Dermis microvascular lymphatic vessel endothelial cell (primary cell): ENCODE data around the gene PDZD8. TPM values are rescaled to one million over a fixed set of nuclear protein-coding genes. Genes with fewer than 3 reads are reported as not detected.
"Not testable (repeated sequence)": the region's sequence is repeated elsewhere in the genome, so short reads cannot be mapped to it uniquely, and the experiment has no call there.

ENCODE experiments used
- DNase-seq, 2 donors: peaks; one replicate each; pipeline versions ENCODE4 v3.0.0 to v3.0.0-alpha.2; 2010; ENCODE audit warnings: low read depth in 2 of 2
- total RNA-seq: library from RNA; depleted of rRNA; stranded (reverse); fragments of >200 nt; gene quantifications from 2 replicates; pipeline ENCODE4 v1.2.1, GENCODE V29; 2014

Gene PDZD8
- total RNA-seq, 1 donor from 2014 or later: 12.3 TPM

- no peak for DNase-seq
Observed at GRCh38 chr10:117294735-117295134, 80.5 kb downstream of the PDZD8 start.

DNA sequence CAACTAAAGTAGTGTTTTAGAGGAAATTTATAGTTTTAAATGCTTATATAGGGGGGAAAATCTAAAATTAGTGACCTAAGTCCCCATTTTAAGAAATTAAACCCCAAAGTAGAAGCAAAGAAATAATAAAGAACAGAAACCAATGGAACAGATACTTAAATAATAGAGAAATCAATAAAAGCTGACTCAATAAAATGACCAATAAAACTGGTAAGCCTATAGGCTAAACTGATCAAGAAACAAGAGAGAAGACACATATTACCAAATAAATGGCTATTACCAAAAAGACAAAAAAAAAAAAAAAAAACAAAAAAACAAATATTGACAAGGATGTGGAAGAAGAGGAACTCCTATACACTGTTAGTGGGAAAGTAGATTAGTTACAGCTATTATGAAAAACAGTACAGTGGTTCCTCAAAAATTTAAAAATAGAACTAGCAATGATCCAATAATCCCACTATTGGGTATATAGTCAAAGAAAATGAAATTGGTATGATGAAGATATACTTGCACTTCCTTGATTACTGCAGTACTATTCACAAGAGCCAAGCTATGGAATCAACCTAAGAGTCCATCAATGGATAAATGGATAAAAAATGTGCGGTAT, 81.1 kb downstream of the PDZD8 start:
- no peak for DNase-seq

GRCh38 chr10:117290872-117291271, 84.4 kb downstream of the PDZD8 start:
- DNase-seq: not testable (repeated sequence)

DNA sequence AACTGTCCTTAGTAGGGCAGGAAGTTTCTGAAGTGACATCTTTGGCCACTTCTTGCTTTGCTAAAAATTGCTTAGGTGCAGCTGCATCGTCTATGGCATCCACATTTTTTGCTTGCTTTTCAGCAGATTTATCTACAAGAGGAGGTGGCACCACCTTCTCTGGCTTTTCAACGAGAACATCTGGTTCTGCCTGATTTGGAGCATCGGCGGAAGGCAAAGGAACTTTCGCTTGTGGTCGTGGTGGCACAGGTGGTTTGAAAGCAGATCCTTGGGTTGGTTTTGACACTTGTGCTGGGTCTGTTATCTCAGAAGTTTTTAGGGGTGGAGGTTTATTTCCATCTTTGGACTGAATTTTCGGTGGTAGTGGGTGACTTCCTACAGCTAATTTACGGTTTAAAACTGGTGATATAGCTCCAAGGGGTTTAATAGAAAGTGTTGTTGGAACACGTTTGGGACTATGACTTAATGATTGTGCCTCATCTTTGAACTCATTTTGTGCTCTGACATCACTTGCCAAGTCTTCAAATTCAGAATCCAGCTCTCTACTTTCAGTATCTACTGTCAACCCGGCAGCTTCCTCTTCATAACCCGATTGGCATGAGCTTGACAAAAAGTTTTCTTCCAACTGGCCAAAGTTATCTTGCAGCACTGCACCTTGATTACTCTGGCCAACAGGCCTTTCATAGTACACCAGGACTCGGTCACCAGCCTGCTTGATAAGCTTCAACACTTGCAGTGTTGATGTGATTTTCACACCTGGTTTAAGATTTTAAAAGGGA, 90.3 kb downstream of the PDZD8 start:
- DNase-seq: no peak

DNA sequence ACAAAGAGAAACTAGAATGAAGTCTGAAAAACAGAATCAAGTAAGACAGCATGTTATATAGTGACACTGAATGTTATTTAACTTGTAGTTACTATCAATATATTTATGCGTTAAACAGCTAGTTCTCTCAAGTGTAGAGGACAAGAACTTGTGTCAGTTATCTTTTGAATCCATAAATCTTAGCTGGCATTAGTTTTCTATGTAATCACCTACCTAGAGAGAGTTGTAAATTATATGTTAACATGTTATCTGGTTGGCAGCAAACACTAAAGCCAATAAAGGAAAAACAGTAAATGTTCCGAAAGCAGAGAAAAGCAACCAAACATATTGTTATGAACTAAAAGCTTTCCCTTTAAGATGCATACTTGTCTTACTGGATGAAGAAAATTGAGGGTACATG, 97.6 kb downstream of the PDZD8 start:
- no peak for DNase-seq

GRCh38 chr10:117275121-117275520, 100.1 kb downstream of the PDZD8 start:
- no peak for DNase-seq

DNA sequence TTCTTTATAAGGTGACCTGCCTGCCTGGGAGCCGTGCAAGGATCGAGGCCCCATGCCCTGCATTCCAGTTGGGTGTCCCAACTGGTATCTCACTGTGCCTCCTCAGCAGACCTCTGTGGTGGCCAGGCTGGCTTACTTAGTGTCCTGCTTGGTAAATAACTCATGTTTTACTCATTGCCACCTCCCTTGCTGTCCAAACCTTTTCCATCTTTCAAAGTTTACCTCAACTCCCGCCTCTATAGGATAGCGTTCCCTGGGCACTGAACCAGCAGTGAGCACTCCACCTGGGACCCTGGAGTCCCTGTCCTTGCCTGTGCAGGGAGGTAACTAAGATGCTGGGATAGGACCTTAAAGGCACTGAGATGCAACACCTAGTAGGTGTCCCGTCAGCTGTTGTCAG, 100.7 kb downstream of the PDZD8 start:
- no peak for DNase-seq

GRCh38 chr10:117273980-117274379, 101.3 kb downstream of the PDZD8 start:
- no peak for DNase-seq

- DNase-seq: no peak
Observed at GRCh38 chr10:117272195-117273076, 102.8 kb downstream of the PDZD8 start.

DNA sequence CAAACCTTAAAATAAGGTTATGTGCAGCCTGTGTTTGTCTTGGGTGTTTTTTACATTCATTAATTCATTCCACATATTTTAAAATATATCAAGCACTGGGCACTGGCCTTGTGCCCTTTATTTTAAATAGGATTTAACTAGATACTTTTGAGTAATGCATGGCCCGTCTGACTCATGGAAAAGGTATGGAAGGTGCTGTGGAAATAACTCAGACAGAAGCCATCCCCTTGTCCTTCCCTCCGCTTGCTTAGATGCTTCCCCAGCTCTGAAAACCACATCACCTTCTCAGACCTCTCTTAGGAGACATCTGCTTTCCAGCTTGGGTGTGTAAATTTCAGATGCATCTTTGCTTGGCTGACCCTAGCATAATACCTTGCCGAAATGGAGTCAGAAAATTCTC, 103.8 kb downstream of the PDZD8 start:
- DNase-seq: no peak

DNA sequence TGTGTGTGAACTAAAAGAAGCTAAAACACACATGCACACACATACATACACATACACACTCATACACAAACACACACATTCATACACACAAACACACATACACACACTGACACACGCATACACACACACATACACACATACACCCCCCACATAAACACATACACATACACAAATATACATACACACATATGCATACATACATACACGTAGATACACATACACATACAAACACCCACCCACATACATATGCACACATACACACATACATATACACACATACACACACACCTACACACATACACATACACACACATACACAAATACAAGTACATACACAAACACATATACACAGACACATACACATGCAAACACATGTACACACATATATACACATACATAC, 106.3 kb downstream of the PDZD8 start:
- DNase-seq: no peak

DNA sequence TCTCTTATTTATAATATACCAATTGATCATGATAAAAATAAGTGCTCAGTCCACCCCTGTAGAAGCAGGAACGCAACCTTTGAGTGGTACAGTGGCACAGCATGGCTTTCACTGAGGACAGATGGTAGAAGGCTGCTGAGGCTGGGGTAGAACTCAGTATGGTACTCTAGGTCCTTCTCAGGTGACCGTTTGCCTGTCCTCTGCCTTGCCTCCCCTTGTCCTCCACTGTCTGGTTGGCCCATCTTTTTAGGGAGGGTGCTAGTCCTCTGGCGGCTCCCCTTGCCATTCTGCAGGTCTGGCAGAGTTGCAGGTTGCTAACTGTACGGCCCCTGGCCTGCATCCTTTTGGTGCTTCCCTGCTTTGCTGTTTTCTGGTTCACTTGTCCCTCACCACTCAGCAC, 107.0 kb downstream of the PDZD8 start:
- DNase-seq: no peak

DNA sequence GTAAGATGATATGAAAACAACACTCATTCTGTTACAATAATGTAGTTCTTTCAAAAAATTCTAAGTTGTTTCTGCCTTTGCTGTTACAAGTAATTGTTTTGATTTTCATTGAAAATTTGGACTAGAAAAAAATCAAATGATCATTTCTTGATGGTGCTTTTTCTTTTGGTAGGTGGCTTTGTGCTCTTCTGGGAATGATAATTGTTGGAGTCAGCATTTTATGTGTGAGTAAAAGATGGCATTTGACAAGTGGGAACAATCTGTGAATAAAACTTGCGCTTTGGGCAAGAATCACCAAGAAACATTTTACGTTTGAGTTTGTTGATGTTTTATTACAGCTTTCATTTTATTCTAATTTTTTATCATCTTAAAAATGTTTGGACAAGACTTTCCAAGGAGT, 108.4 kb downstream of the PDZD8 start:
- DNase-seq: no peak

DNA sequence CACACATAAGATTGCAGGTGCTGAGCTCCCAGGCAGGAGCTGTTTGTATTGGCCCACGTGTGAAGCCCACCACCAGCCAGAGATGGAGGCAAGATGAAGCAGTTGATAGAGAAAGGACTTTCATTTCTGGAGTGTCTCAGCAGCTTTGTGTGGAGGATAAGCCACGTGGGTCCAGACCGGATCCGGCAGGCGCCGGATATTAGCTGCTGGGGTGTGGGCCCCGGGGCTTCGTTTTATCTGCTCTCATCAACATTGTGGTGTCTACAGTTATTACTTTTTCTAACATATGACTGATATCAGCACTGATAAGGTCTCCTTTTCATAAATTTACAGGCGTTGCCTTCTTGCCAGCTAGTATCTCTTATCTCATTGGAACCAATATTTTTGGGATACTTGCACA, 108.8 kb downstream of the PDZD8 start:
- no peak for DNase-seq

- no peak for DNase-seq
Observed at GRCh38 chr10:117264782-117265181, 110.5 kb downstream of the PDZD8 start.

GRCh38 chr10:117262903-117263293, 112.3 kb downstream of the PDZD8 start:
- no peak for DNase-seq

DNA sequence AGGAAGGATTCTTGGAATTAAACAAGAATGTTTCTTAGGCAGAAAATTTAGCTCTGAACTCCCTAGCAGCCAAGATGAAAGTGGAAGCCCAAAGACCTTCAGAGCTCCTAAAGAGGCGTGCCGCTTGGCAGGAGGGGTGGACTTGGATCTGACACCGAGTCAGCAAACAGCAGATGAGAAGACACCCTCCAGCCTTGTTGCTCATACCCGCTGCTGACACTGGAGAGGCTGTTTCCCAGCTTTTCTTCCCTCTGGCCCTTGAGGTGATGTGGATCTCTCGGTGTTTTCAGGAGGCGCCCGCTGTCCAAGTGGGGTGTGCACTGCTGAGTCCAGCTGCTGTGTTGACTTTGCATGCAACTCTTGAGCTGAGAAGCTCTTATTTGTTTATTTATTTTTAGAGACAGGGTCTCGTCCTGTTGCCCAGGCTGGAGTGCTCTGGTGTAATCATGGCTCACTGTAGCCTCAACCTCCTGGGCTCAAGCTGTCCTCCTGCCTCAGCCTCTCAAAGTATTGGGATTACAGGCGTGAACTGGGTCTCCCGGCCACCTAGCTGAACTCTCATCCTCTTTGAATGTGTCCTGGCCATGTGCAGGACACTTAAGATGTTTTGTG, 112.8 kb downstream of the PDZD8 start:
- no peak for DNase-seq

- no peak for DNase-seq
Observed at GRCh38 chr10:117261501-117261900, 113.7 kb downstream of the PDZD8 start.

DNA sequence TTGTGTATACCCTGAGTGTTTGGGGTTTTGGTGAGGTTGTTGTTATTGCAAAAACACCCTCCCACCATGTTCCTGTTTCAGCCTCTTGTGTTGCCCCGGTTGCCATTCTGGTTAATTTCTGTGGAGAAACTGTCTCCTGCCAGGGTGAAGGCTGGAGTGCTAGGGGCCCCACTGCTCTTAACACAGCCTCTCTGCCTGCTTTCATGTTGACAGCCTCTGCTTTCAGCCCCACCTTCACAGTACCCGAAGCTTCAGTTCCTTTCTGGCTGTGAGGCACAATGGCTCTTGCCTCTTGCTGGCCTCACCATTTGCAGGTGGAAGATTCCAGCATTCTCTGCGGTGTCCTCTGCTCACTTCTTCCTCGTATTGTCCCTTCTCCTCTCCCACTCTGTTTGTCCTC, 115.2 kb downstream of the PDZD8 start:
- DNase-seq: no peak

DNA sequence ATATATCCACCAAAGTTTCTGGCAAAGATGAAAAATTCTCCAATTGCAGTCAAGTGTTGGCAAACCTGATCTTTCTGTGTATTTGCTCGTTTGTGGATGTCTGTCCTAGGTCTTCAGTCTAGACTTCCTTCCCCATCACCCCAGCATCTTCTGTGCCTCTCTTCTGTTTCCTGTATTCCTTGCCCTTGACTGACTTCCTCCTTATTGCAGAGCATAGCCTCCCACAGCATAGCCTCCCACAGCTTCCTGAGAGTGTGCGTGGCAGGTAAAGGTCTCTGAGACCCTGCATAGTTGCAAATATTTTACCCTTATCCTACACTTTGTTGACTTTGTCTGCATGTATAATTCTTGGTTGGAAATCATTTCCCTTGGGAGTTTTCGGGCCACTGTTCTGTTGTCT, 116.0 kb downstream of the PDZD8 start:
- no peak for DNase-seq

GRCh38 chr10:117257721-117258120, 117.5 kb downstream of the PDZD8 start:
- DNase-seq: no peak

DNA sequence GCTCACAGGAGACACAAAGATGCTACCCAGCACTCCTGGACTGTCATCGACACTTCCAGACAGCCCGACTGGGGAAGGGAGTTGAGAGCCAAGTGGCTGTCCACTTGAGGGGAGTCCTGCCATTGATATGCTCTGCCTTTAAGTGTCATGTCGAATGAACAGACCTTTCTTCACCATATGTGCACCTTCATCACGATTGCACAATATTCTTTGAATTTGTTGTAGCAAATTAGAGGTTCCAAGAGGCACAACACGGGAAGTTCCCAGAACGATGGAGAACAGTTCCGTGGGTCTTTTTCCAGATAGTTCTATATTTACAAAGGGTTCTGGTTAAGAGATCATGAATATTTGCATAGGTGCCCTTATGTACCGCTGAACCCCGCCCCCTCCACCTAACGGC, 118.3 kb downstream of the PDZD8 start:
- no peak for DNase-seq
